HepG2 (cell line): ENCODE measurements around the gene SEMA3F. TPM values are rescaled to one million over a fixed set of nuclear protein-coding genes. Genes with fewer than 3 reads are reported as not detected.

Source experiments
- ATF7-NPFF ChIP-seq: sonication (generic); formaldehyde crosslinking; IDR thresholded peaks from 2 replicates; pipeline ENCODE4 v1.8.1; 2023; ENCODE audit warnings: mild to moderate bottlenecking, low read depth, missing genetic modification reagents, moderate library complexity
- BRF2 ChIP-seq: sonication (generic); formaldehyde crosslinking; IDR thresholded peaks from 2 replicates; pipeline ENCODE4 v1.8.1; 2022; ENCODE audit warnings: mild to moderate bottlenecking, missing genetic modification reagents
- ELF3 ChIP-seq: IDR thresholded peaks from 2 replicates; pipeline ENCODE4 v1.6.1; 2016; ENCODE audit warnings: missing genetic modification reagents, missing compliant biosample characterization
- FIP1L1 ChIP-seq: fragments of 200-400 bp; formaldehyde crosslinking; IDR thresholded peaks from 2 replicates; pipeline ENCODE4 v1.6.1; 2018; ENCODE audit warnings: low read depth, mild to moderate bottlenecking, low read length, moderate library complexity, borderline replicate concordance; ENCODE audit not compliant: insufficient read depth
- MAFG ChIP-seq: sonication (generic); formaldehyde crosslinking; IDR thresholded peaks from 2 replicates; pipeline ENCODE4 v1.5.1; 2020; ENCODE audit warnings: mild to moderate bottlenecking, missing genetic modification reagents
- MED1 ChIP-seq: sonication (generic); formaldehyde crosslinking; IDR thresholded peaks from 2 replicates; pipeline ENCODE4 v1.4.0; 2020; ENCODE audit warnings: missing genetic modification reagents
- MEIS2 ChIP-seq: sonication (generic); formaldehyde crosslinking; IDR thresholded peaks from 2 replicates; pipeline ENCODE4 v1.9.0; 2021; ENCODE audit warnings: mild to moderate bottlenecking, missing genetic modification reagents
- MIER3 ChIP-seq: IDR thresholded peaks from 2 replicates; pipeline ENCODE4 v1.6.1; 2016; ENCODE audit warnings: missing compliant biosample characterization, borderline replicate concordance
- RXRB ChIP-seq: IDR thresholded peaks from 2 replicates; pipeline ENCODE4 v1.6.1; 2016; ENCODE audit warnings: borderline replicate concordance, missing genetic modification reagents, missing compliant biosample characterization
- SP5 ChIP-seq: IDR thresholded peaks from 2 replicates; pipeline ENCODE4 v1.6.1; 2016; ENCODE audit warnings: low read depth, borderline replicate concordance
- TAF1 ChIP-seq: sonication (generic); formaldehyde crosslinking; IDR thresholded peaks from 2 replicates; pipeline ENCODE4 v1.4.0; 2020; ENCODE audit warnings: missing genetic modification reagents
- TRIM22 ChIP-seq: fragments of 450-650 bp; IDR thresholded peaks from 2 replicates; pipeline ENCODE4 v1.6.1; 2017
- ZBTB39 ChIP-seq: sonication (generic); formaldehyde crosslinking; IDR thresholded peaks from 2 replicates; pipeline ENCODE4 v1.5.0; 2020; ENCODE audit warnings: missing genetic modification reagents
- ZFYVE20 ChIP-seq: sonication (generic); formaldehyde crosslinking; IDR thresholded peaks from 2 replicates; pipeline ENCODE4 v1.8.0; 2023; ENCODE audit warnings: low read depth, mild to moderate bottlenecking, moderate library complexity, missing genetic modification reagents, borderline replicate concordance
- ZMAT3 ChIP-seq: sonication (generic); formaldehyde crosslinking; conservative IDR thresholded peaks from 2 replicates; pipeline ENCODE4 v1.7.0; 2021; ENCODE audit warnings: missing genetic modification reagents
- ZNF121 ChIP-seq: sonication (generic); formaldehyde crosslinking; IDR thresholded peaks from 2 replicates; pipeline ENCODE4 v1.5.0; 2020; ENCODE audit warnings: mild to moderate bottlenecking, missing genetic modification reagents
- ZNF205 ChIP-seq: IDR thresholded peaks from 2 replicates; pipeline ENCODE4 v1.6.1; 2018; ENCODE audit warnings: missing biosample characterization, missing genetic modification reagents
- ZNF468 ChIP-seq: sonication (generic); formaldehyde crosslinking; IDR thresholded peaks from 2 replicates; pipeline ENCODE4 v1.8.0; 2022; ENCODE audit warnings: mild to moderate bottlenecking, moderate library complexity, missing genetic modification reagents
- ZNF557 ChIP-seq: sonication (generic); formaldehyde crosslinking; IDR thresholded peaks from 2 replicates; pipeline ENCODE4 v1.4.0; 2020; ENCODE audit warnings: missing genetic modification reagents
- ZNF660 ChIP-seq: sonication (generic); formaldehyde crosslinking; IDR thresholded peaks from 2 replicates; pipeline ENCODE4 v1.5.1; 2020; ENCODE audit warnings: mild to moderate bottlenecking, low read depth, missing genetic modification reagents, borderline replicate concordance
- ZNF720 ChIP-seq: sonication (generic); formaldehyde crosslinking; IDR thresholded peaks from 2 replicates; pipeline ENCODE4 v1.4.0; 2020; ENCODE audit warnings: missing genetic modification reagents
- polyA plus RNA-seq, 8 experiments: library from polyadenylated mRNA; depleted of rRNA in 3 of 8; stranded (reverse) in 7 of 8; unstranded in 1 of 8; fragments of >200 nt; fragmentation: Illumina TruSeq in 4 of 8; extraction: Trizol in 4 of 8; gene quantifications; 2 replicates each; pipeline versions ENCODE4 v1.2.1 to v1.2.3, GENCODE V29; 2011 to 2016; ENCODE audit warnings: low read depth in 4 of 8, missing spikeins in 1 of 8, mixed read lengths in 1 of 8; ENCODE audit not compliant: insufficient read depth in 1 of 8
- total RNA-seq, 5 experiments: library from RNA; depleted of rRNA; stranded (reverse); fragments of >200 nt; fragmentation: Illumina TruSeq; extraction: Trizol; gene quantifications; 2 replicates each; pipeline ENCODE4 v1.2.3, GENCODE V29; 2016; ENCODE audit warnings: low read depth in 1 of 5
- TF ChIP-seq, protein P1 (sequence below): sonication (generic); formaldehyde crosslinking; IDR thresholded peaks from 2 replicates; pipeline ENCODE4 v1.5.1; 2020; ENCODE audit warnings: missing genetic modification reagents, mild to moderate bottlenecking, borderline replicate concordance
- TF ChIP-seq, protein P2 (sequence below): sonication (generic); formaldehyde crosslinking; IDR thresholded peaks from 2 replicates; pipeline ENCODE4 v1.8.0; 2022; ENCODE audit warnings: missing genetic modification reagents, mild to moderate bottlenecking, borderline replicate concordance

The SEMA3F gene
- total and polyA plus RNA-seq, 2 of the 13 experiments (the other 11 are each of a cell fraction or from before 2014, with no cell fraction given): 7.6 to 17.2 TPM

DNA sequence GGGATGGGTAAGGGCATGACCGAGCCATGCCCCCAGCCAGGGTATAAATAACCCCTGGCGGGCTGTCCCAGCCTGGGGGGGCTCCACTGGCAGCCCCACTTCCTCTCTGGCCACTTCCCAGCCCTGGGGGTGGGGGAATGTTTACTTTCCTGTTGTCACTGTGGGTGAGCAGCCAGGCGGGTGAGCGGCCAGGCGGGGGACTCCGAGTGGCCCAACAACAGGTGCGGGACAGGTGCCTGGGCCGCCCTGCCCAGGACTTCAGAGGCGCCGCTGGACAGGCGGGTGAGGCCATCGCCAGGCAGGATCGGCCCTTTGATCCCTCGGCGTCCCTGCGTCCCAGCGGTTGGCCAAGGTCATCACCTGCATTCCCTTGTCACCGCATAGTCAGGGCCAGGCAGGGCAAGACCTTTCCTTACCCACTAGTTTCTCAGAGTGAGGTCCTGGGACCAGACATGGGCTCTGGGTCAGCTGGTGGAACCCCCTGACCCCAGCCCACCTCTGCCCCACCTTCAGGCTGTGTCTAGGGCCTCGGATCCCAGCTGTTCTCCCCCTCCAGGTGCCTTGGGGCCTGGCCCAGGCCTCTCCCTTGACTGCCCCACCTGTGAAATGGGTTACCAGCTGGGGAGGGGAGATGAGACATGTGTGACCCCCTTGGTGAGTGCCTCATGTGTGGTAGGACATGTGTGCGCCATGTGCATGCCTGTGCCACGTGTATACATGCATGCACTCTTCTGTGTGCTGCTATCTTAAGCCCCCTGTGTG, 16.6 kb downstream of the SEMA3F start (continued):
- TF ChIP-seq, protein P1, sequence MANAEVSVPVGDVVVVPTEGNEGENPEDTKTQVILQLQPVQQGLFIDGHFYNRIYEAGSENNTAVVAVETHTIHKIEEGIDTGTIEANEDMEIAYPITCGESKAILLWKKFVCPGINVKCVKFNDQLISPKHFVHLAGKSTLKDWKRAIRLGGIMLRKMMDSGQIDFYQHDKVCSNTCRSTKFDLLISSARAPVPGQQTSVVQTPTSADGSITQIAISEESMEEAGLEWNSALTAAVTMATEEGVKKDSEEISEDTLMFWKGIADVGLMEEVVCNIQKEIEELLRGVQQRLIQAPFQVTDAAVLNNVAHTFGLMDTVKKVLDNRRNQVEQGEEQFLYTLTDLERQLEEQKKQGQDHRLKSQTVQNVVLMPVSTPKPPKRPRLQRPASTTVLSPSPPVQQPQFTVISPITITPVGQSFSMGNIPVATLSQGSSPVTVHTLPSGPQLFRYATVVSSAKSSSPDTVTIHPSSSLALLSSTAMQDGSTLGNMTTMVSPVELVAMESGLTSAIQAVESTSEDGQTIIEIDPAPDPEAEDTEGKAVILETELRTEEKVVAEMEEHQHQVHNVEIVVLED: peak; percentile 75
- TF ChIP-seq ZNF205 (CRISPR knock-in tag) (peak; percentile 91), MED1 (CRISPR knock-in tag) (peak; percentile 97), BRF2 (CRISPR knock-in tag) (0 out of 2 replicates have a peak, but pooled peaks have one; percentile 19), MEIS2 (CRISPR knock-in tag) (peak; percentile 94), ZNF557 (CRISPR knock-in tag) (no peak), RXRB (CRISPR knock-in tag) (peak; percentile 98), ZNF660 (CRISPR knock-in tag) (no peak), ZFYVE20 (CRISPR knock-in tag) (no peak), FIP1L1 (no peak), ZNF720 (CRISPR knock-in tag) (peak; percentile 71; the same call in 1 of the 2 replicates), MAFG (CRISPR knock-in tag) (no peak), TAF1 (peak; percentile 52; the same call in 1 of the 2 replicates), ELF3 (CRISPR knock-in tag) (peak; percentile 92), ZBTB39 (CRISPR knock-in tag) (0 out of 2 replicates have a peak, but pooled peaks have one; percentile 30), ZNF121 (CRISPR knock-in tag) (peak; percentile 88), MIER3 (CRISPR knock-in tag) (peak; percentile 99), ZNF468 (CRISPR knock-in tag) (no peak), ATF7-NPFF (CRISPR knock-in tag) (peak; percentile 92), TRIM22 (no peak), ZMAT3 (peak; percentile 95), SP5 (CRISPR knock-in tag) (peak; percentile 98)
- TF ChIP-seq, protein P2, sequence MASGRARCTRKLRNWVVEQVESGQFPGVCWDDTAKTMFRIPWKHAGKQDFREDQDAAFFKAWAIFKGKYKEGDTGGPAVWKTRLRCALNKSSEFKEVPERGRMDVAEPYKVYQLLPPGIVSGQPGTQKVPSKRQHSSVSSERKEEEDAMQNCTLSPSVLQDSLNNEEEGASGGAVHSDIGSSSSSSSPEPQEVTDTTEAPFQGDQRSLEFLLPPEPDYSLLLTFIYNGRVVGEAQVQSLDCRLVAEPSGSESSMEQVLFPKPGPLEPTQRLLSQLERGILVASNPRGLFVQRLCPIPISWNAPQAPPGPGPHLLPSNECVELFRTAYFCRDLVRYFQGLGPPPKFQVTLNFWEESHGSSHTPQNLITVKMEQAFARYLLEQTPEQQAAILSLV (CRISPR knock-in tag): peak; percentile 93; the same call in 1 of the 2 replicates
